ENCODE results near the gene MDH2. TPM values are rescaled to one million over a fixed set of nuclear protein-coding genes. Genes with fewer than 3 reads are reported as not detected.
A peak's percentile ranks its signal among the peaks of the same experiment; 100 is the strongest.
"Not testable (repeated sequence)": the region's sequence is repeated elsewhere in the genome, so short reads cannot be mapped to it uniquely, and the experiment has no call there.

The MDH2 gene
- total RNA-seq, 4 donors from 2014 or later = 52.0 to 179 (median 139) TPM

DNA sequence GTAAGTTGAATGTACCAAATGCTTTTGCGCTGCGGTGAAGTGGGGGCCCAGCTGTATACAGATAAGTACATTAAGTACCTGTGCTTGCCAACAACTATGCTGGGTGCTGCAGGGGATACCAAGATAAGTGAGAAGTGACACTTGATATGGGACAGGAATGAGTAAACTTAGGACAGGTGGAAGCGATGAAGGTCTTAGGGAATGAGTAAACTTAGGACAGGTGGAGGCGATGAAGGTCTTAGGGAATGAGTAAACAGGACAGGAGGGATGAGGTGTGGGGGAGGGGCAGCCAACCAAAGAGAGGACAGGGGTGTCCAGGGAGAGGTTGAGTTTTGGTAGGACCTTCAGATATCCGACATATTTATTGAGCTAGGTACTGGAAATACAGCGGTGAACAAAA is 1.4 kb downstream of the MDH2 start:
- H3K36me3 ChIP-seq = peaks cover 0 to 6% (median 0%) of the 10 kb centered on the region in 3 donors
- peak overlapping the region in 1 of 4 donors; percentile 8 for H3K27ac ChIP-seq
- DNase-seq = no peak
- TF ChIP-seq, protein P1, sequence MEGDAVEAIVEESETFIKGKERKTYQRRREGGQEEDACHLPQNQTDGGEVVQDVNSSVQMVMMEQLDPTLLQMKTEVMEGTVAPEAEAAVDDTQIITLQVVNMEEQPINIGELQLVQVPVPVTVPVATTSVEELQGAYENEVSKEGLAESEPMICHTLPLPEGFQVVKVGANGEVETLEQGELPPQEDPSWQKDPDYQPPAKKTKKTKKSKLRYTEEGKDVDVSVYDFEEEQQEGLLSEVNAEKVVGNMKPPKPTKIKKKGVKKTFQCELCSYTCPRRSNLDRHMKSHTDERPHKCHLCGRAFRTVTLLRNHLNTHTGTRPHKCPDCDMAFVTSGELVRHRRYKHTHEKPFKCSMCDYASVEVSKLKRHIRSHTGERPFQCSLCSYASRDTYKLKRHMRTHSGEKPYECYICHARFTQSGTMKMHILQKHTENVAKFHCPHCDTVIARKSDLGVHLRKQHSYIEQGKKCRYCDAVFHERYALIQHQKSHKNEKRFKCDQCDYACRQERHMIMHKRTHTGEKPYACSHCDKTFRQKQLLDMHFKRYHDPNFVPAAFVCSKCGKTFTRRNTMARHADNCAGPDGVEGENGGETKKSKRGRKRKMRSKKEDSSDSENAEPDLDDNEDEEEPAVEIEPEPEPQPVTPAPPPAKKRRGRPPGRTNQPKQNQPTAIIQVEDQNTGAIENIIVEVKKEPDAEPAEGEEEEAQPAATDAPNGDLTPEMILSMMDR (IDR thresholded peaks at IDR 0.05) = no peak
- no peak for TF ChIP-seq POLR2A (IDR thresholded peaks at IDR 0.05)
- no peaks in the 10 kb centered on the region for H3K27me3 ChIP-seq
- peak overlapping the region in 2 of 4 donors; percentile 76 to 96 for H3K4me3 ChIP-seq
- no peaks in the 10 kb centered on the region for H3K9me3 ChIP-seq
- peaks cover 0 to 49% (median 10%) of the 10 kb centered on the region in 4 donors for H3K4me1 ChIP-seq

DNA sequence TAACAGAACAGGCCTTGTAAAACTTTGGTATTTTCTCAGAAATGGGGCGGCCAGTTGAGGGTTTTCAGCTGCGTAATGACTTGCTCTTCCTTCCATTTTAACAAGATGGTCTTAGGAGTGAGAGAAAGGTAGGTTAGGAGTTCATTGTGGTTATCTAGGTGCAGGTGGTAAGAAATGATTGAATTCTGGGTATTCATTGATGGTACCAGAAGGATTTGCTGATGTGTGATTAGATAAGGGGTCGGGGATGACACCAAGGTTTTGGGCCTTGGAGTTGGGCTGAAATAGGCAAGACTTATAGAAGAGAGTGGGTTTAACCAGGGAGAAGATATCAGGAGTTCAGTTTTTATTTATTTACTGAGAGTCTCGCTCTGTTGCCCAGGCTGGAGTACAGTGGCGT is 2.6 kb downstream of the MDH2 start:
- DNase-seq = no peak
- TF ChIP-seq, protein P1 (IDR thresholded peaks at IDR 0.05) = no peak
- no peak for TF ChIP-seq POLR2A (IDR thresholded peaks at IDR 0.05)
- H3K4me1 ChIP-seq = peaks cover 0 to 50% (median 10%) of the 10 kb centered on the region in 4 donors

DNA sequence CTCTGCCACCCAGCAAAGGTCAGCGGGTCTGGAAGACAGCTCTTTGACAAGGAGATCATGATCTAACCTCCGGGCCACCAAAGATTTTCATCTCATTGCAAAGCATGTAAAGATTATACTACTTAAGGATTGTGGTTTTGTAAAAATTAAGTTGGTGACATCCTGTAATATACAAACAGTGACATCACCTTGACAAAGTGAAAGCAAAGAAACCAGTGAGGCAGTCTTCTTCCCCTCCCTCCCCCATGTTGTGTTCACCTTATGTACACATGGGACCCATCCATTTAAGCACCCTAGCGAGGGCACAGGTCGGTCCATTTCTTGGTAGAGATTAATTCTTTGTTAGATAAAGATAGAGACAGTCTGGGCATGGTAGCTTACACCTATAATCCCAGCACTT is 3.9 kb downstream of the MDH2 start:
- peaks cover 0 to 42% (median 3%) of the 10 kb centered on the region in 4 donors for H3K4me1 ChIP-seq

More for the DNA sequence above, 2.6 kb downstream of the MDH2 start:
- H3K27ac ChIP-seq = no peak overlapping the region
- no peak overlapping the region for H3K4me3 ChIP-seq
- no peaks in the 10 kb centered on the region for H3K27me3 ChIP-seq
- no peaks in the 10 kb centered on the region for H3K9me3 ChIP-seq
- H3K36me3 ChIP-seq = peaks cover 0 to 19% (median 0%) of the 10 kb centered on the region in 3 donors

DNA sequence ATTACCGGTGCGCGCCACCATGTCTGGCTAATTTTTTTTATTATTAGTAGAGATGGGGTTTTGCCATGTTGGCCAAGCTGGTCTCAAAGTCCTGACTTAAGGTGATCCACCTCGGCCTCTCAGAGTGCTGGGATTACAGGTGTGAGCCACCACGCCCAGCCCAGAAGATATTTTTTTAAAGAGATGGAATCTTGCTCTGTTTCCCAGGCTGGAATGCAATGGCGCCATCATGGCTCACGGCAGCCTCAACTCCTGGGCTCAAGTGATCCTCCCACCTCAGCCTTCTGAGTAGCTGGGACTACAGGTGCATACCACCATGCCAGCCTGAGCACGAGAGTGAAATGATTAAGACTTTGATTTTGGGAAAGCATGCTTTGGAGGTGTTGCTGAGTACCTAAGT is 4.8 kb downstream of the MDH2 start:
- not testable (repeated sequence) for H3K9me3 ChIP-seq, H3K27ac ChIP-seq, H3K27me3 ChIP-seq, H3K4me3 ChIP-seq, DNase-seq
- peaks cover 0 to 47% (median 0%) of the 10 kb centered on the region in 4 donors for H3K4me1 ChIP-seq
- H3K36me3 ChIP-seq = peaks cover 0 to 38% (median 0%) of the 10 kb centered on the region in 3 donors

More for the DNA sequence above, 3.9 kb downstream of the MDH2 start:
- no peak overlapping the region for H3K4me3 ChIP-seq
- no peaks in the 10 kb centered on the region for H3K9me3 ChIP-seq
- no peak overlapping the region for H3K27ac ChIP-seq
- DNase-seq = no peak
- TF ChIP-seq, protein P1 (IDR thresholded peaks at IDR 0.05) = no peak
- TF ChIP-seq POLR2A (IDR thresholded peaks at IDR 0.05) = no peak
- no peaks in the 10 kb centered on the region for H3K27me3 ChIP-seq
- H3K36me3 ChIP-seq = peaks cover 0 to 30% (median 0%) of the 10 kb centered on the region in 3 donors

DNA sequence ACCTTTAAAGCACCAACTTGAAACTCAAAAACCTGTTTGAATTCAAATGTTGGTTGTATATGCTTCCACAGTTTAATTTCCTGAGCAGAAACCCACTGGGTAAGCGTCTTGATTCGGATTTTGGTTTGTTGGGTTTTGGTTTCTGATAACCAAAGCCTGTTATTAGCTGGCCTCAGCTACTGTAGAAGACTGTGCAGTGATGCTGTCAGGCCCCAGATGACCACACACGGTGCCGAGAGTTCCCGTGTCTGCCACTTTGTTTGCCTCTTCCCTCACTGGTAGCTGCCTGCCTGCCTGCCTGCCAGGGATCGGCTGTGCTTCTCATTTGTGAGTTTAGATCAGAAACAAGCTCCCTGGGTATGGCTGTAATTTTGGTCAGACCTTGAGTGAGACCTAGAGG is 5.6 kb downstream of the MDH2 start:
- H3K27ac ChIP-seq = peak overlapping the region in 1 of 4 donors; percentile 10
- TF ChIP-seq, protein P1 (IDR thresholded peaks at IDR 0.05) = no peak
- TF ChIP-seq POLR2A (IDR thresholded peaks at IDR 0.05) = no peak
- peaks cover 0 to 46% (median 0%) of the 10 kb centered on the region in 3 donors for H3K36me3 ChIP-seq
- peaks cover 0 to 53% (median 0%) of the 10 kb centered on the region in 4 donors for H3K4me1 ChIP-seq
- no peaks in the 10 kb centered on the region for H3K9me3 ChIP-seq
- DNase-seq = no peak
- no peak overlapping the region for H3K4me3 ChIP-seq
- no peaks in the 10 kb centered on the region for H3K27me3 ChIP-seq

DNA sequence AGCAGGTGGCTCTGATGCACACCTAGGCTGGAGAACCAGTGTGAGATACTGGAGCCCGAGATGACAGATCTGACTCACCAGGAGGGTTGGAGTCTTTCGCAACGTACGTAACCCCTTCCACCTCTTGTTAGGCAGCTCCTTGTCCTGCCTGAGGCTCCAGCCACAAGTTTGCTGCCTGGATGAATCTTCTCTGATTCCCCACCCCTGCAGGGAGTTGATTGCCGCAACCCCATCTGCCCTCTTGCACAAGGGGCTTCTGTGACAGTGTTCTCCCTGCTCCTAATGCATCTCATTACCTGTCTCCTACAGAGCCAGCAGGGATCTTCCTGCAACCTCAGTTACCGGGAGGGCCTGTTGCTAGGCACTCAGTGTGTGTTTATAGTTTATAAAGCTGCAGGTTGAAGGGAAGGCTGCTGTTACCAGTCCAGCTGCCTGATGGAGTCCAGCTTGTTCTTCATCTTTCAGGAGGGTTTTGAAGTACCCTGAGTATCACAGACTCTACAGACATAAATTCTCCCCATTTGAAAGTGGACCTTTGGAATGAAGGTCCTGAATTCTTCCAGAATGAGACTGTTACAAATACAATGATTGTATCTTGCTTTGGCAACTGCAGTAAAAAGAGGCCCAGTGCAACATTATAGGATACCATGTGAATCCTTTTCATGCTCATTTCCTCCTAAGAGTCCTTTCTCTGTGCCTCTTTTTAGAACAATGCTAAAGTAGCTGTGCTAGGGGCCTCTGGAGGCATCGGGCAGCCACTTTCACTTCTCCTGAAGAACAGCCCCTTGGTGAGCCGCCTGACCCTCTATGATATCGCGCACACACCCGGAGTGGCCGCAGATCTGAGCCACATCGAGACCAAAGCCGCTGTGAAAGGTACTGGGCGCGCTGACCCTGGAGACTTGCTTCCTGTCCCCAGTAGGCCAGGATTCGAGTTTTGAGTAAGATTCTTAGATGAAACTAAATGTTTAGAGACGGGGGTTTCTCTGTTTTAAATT is 6.5 kb downstream of the MDH2 start:
- TF ChIP-seq, protein P1 (IDR thresholded peaks at IDR 0.05) = no peak
- TF ChIP-seq POLR2A (IDR thresholded peaks at IDR 0.05) = no peak
- H3K27ac ChIP-seq = peak overlapping the region in 2 of 4 donors; percentile 0 to 10
- peaks cover 0 to 46% (median 0%) of the 10 kb centered on the region in 4 donors for H3K4me1 ChIP-seq
- no peak overlapping the region for H3K4me3 ChIP-seq
- H3K9me3 ChIP-seq = no peaks in the 10 kb centered on the region
- H3K36me3 ChIP-seq = peaks cover 0 to 56% (median 4%) of the 10 kb centered on the region in 3 donors
- H3K27me3 ChIP-seq = no peaks in the 10 kb centered on the region
- no peak for DNase-seq
